ENCODE measurements around the gene KDM6A.
"Not testable (repeated sequence)": the region's sequence is repeated elsewhere in the genome, so short reads cannot be mapped to it uniquely, and the experiment has no call there.

KDM6A gene

GRCh38 chrX:44931441-44931973, 58.5 kb downstream of the KDM6A start:
- DNase-seq, result no peak

- no peak for DNase-seq
Measured at GRCh38 chrX:44935172-44935571, 62.2 kb downstream of the KDM6A start.

DNA sequence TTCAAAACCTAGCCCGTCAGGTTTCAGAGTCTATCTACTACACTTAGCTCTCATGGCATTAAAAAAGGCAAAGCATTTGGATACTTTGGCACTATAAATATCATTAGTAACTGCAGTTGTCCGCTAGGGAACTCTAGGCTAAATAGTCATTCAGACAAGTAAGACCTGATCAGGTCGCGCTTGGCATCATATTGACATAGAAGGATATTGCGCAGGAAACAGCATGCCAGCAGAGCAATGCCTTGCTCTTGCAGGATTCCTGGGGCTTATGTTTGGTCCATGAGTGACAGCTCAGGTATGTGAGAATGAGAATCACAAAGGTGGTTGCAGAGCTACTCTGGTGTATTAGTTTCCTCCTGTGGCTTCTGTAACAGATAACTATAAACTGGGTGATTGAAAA, 62.7 kb downstream of the KDM6A start:
- no peak for DNase-seq

GRCh38 chrX:44937606-44938005, 64.6 kb downstream of the KDM6A start:
- DNase-seq, result no peak

GRCh38 chrX:44938111-44938510, 65.1 kb downstream of the KDM6A start:
- no peak for DNase-seq

DNA sequence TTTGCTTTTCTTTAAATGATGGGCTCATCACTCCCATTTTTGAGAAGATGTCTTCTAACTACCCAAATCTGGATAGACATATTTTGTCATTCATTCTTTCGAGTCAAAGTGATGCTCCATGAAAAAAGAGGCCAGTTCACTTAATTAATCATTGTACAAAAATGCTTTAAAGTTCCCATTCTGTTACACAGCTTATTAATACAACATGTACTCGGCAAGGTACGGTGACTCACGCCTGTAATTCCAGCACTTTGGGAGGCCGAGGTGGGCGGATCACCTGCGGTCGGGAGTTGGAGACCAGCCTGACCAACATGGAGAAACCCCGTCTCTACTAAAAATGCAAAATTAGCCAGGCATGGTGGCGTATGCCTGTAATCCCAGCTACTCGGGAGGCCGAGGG, 67.6 kb downstream of the KDM6A start:
- not testable (repeated sequence) for DNase-seq

- DNase-seq, result no peak
Measured at GRCh38 chrX:44943007-44943406, 70.0 kb downstream of the KDM6A start.

DNA sequence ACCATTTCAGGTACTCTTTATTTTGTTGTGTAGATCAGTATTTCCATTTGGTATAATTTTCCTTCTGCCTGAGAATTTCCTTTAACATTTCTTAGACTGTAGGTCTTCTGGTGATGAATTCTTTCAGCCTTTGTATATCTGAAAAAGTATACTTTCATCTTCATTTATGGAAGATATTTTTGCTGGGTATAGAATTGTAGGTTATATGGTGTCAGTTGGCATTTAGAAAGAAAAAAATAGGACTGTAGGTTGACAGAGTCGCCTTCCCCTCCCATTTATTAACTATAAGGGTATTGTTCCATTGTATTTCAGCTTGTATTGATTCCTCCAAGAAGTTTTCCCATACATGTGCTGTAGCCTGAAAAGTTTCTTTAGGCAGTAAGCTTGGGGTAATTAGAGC, 71.9 kb downstream of the KDM6A start:
- no peak for DNase-seq

GRCh38 chrX:44945736-44946135, 72.7 kb downstream of the KDM6A start:
- DNase-seq, result no peak

GRCh38 chrX:44946771-44947170, 73.8 kb downstream of the KDM6A start:
- no peak for DNase-seq

- no peak for DNase-seq
Measured at GRCh38 chrX:44947995-44948394, 75.0 kb downstream of the KDM6A start.

DNA sequence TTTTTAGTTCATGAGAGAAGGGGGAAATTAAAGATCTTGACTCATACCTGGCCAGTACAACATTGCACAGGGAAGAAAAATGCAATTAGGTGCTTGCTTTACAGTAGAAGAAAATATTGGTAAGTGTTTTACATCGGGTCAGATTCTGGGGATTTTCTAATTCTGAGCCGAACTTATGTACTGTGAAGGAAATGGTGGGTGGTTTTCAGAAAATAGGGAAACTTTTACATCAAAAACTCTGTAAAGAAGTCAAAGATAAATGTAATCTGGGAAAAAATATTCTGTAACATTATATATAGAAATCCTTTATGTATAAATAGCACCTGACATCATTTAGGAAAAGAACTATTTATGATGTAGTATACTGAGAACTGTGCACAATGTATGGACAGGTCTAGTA, 75.4 kb downstream of the KDM6A start:
- DNase-seq, result no peak

GRCh38 chrX:44949125-44949524, 76.1 kb downstream of the KDM6A start:
- no peak for DNase-seq

DNA sequence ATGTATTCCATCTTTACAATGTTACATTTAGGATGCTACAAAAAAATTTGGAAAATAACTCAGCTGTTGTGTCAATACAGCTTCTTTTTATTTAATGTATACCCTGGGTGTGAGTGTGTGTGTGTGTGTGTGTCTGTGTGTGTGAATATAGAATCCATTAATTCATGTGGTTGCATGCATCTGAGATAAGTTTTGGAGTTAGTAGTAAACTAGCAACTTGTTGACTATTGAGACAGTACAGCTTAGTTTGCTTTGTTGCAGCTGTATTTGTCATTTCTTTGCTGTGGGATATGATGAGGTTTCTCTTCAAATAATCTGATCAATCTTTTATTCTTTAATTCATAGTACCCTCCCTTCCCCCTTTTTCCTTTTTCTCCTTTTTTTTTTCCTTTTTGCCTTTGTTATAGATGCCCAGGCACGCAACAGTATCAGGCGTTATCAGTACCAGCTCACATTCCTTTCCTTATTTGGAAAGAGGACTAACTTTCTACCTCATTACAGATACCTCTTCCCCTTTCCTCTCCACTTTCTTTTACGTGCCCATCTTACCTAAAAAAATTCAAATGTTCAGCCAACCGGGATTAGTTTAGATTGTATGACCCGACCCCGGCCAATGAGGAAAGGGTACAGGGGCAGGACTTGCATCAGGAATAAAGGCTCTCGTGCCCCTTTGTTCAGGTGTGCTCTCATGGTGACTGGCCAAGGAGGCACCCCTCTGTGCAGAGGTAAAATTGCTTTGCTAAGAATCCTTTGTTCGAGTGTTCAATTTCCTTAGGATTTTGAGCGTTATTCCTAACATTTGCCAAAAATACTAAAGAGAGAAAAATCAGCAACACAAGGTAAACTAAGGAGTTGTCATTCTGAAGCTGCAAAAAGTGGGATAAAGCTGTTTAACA, 77.7 kb downstream of the KDM6A start:
- not testable (repeated sequence) for DNase-seq

GRCh38 chrX:44951572-44952067, 78.6 kb downstream of the KDM6A start:
- no peak for DNase-seq

DNA sequence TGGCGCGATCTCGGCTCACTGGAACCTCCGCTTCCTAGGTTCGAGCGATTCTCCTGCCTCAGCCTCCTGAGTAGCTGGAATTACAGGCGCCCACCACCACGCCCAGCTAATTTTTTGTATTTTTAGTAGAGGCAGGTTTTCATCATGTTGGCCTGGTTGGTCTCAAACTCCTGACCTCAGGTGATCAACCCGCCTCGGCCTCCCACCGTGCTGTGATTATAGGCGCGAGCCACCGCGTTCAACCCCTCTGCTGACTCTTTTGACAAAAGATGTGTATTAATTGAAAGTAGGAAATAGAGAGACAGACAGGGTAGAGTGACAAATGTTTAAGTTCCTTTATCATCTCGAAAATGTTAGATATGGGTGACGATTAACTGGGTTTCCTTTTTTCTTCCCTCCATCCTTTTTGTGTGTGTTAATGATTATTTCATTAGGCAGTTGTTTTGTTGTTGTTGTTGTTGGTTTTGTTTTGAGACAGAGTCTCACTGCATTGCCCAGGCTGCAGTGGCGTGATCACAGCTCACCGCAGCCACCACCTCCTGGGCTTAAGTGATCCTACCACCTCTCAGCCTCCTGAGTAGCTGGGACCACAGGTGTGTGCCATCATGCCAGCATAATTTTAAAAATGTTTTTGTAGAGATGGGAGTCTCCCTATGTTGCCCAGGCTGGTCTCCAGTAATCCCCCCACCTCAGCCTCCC, 79.5 kb downstream of the KDM6A start:
- DNase-seq, result no peak

DNA sequence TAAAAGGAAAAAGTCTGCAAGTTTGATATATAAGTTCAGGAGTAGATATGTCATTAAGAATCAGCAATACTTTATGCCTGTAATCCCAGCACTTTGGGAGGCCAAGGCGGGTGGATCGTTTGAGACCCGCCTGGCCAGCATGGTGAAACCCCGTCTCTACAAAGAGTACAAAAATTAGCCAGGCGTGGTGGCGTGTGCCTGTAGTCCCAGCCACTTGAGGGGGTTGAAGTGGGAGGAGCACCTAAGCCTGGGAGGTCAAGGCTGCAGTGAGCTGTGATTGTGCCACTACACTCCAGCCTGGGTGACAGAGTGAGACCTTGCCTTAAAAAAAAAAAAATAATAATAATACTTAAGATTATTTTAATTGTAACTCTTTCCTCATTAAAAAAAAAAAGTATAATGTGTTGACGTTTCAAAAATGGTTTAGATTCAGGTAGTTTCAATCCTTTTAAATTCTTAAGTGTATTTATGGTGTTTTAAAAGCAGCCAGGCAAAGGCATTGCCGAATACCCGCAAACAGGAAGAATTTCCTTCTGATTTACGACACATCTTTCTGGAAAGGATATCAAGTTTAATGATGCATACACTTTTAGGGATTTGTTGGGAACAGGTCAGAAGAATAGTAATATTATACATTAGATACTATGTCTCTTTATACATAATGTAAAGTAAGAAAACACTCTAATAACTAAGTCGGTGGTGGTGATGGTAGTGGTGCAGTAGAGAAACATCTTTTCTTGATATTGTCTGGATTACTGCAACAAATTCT, 80.9 kb downstream of the KDM6A start:
- no peak for DNase-seq

DNA sequence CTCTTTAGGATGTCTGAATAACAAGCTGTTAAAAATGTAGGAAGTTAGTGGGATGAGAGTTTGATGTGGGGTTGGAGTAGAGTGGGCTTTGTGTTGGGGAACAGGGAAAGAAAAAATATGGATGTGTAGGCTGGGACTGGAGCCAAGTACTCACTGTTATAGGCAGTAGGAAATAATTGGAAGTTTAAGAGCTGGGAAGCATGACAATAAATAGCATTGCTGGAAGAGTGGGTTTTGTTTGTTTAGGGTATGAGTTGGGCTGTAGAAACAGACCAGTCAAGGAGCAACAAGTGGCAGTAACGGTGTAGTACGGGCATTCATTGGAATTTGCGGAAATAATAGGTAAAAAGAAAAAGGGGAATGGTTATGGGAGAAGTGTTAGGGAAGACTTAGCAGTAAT, 81.6 kb downstream of the KDM6A start:
- no peak for DNase-seq

DNA sequence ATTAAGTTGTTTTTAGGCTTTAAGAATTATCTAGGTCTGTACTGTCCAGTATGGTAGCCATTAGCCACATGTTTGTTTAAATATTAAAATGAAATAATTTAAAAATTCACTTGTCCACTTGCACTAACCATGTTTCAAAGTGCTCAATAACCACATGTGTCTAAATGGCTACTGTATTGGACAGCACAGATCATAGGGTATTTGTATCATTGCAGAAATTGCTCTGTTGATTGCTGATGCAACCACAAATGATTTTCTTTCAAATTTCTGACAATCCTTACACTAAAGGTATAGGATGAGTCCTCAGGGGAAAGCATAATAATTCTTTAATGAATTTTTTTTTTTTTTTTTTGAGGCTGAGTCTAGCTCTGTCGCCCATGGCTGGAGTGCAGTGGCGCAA, 84.9 kb downstream of the KDM6A start:
- no peak for DNase-seq

DNA sequence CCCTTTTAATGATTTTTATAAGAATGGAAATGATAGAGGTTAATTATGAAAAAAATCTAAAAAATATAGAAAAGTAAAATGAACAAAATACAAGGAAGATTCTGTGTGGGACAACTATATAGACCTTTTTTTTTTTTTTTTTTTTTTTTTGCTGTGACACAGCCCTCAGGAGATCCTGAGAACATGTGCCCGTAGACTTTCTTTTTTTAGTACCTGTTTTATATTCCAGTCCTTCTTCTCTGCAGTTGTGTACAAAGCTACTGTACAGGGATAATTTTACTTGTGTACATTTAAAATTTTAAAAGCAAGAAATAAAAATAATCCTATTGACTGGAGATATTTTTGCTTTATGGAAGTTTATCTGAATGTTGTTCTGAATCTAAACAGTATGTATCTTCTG, 85.5 kb downstream of the KDM6A start:
- DNase-seq, result no peak

- DNase-seq, result no peak
Measured at GRCh38 chrX:44961817-44962607, 89.0 kb downstream of the KDM6A start.

- DNase-seq, result no peak
Measured at GRCh38 chrX:44962944-44963343, 90.0 kb downstream of the KDM6A start.

Measured in DMS 273 treated with DMSO at 0.1 percent for 48 hours (cell line).